HEK293T (cell line): ENCODE results near the gene WDR5B.

Experiments used
- ARNT ChIP-seq: fragments of 450-650 bp; IDR thresholded peaks from 2 replicates; pipeline ENCODE4 v1.6.1; 2017; ENCODE audit warnings: mild to moderate bottlenecking
- BHLHE40 ChIP-seq: fragments of 450-650 bp; IDR thresholded peaks from 2 replicates; pipeline ENCODE4 v1.6.1; 2016; ENCODE audit warnings: mild to moderate bottlenecking, moderate library complexity, borderline replicate concordance
- ELF4 ChIP-seq: fragments of 450-650 bp; IDR thresholded peaks from 2 replicates; pipeline ENCODE4 v1.6.1; 2017; ENCODE audit warnings: antibody characterized with exemption
- FOXA1 ChIP-seq: fragments of 450-650 bp; IDR thresholded peaks from 2 replicates; pipeline ENCODE4 v1.6.1; 2016; ENCODE audit warnings: mild to moderate bottlenecking
- FOXK2 ChIP-seq: fragments of 450-650 bp; IDR thresholded peaks from 2 replicates; pipeline ENCODE4 v1.6.1; 2016; ENCODE audit warnings: mild to moderate bottlenecking
- FOXM1 ChIP-seq: fragments of 450-650 bp; IDR thresholded peaks from 2 replicates; pipeline ENCODE4 v1.6.1; 2017; ENCODE audit warnings: mild to moderate bottlenecking, borderline replicate concordance
- HDGF ChIP-seq: fragments of 450-650 bp; IDR thresholded peaks from 2 replicates; pipeline ENCODE4 v1.6.1; 2017; ENCODE audit warnings: antibody characterized with exemption, borderline replicate concordance
- LEF1 ChIP-seq: fragments of 450-650 bp; IDR thresholded peaks from 2 replicates; pipeline ENCODE4 v1.6.1; 2017; ENCODE audit warnings: mild to moderate bottlenecking, borderline replicate concordance
- NFRKB ChIP-seq: fragments of 450-650 bp; IDR thresholded peaks from 2 replicates; pipeline ENCODE4 v1.6.1; 2016; ENCODE audit warnings: mild to moderate bottlenecking, moderate library complexity
- SP1 ChIP-seq: fragments of 450-650 bp; IDR thresholded peaks from 2 replicates; pipeline ENCODE4 v1.6.1; 2017
- SUZ12 ChIP-seq: fragments of 450-650 bp; IDR thresholded peaks from 2 replicates; pipeline ENCODE4 v1.6.1; 2016; ENCODE audit warnings: mild to moderate bottlenecking
- TARDBP ChIP-seq: fragments of 450-650 bp; IDR thresholded peaks from 2 replicates; pipeline ENCODE4 v1.6.1; 2016
- ZNF384 ChIP-seq: fragments of 450-650 bp; IDR thresholded peaks from 2 replicates; pipeline ENCODE4 v1.6.1; 2016
- TF ChIP-seq, protein P1 (sequence below): fragments of 450-650 bp; IDR thresholded peaks from 2 replicates; pipeline ENCODE4 v1.6.1; 2016

DNA sequence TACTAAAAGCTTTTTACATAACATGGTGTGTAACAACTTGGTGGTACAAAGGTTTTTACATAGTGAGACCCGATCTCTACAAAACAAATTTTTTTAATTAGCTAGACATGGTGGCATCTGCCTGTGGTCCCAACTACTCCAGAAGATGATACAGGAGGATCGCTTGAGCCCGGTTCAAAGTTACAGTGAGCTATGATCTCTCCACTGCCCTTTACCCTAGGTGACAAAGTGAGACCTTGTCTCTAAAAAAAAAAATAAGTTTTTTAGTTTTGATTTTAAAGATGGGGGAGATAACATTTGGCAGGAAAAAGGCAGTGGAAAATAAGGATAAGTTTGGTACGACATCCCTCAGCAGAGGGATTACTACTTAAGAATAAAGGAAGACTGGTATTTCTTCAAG, 26.0 kb downstream of the WDR5B start:
- no peak for TF ChIP-seq BHLHE40
- TF ChIP-seq FOXA1 = no peak
- TF ChIP-seq TARDBP = no peak
- TF ChIP-seq ELF4 = no peak
- TF ChIP-seq NFRKB = no peak
- no peak for TF ChIP-seq SUZ12
- no peak for TF ChIP-seq FOXK2
- TF ChIP-seq SP1 = no peak
- no peak for TF ChIP-seq FOXM1
- TF ChIP-seq, protein P1, sequence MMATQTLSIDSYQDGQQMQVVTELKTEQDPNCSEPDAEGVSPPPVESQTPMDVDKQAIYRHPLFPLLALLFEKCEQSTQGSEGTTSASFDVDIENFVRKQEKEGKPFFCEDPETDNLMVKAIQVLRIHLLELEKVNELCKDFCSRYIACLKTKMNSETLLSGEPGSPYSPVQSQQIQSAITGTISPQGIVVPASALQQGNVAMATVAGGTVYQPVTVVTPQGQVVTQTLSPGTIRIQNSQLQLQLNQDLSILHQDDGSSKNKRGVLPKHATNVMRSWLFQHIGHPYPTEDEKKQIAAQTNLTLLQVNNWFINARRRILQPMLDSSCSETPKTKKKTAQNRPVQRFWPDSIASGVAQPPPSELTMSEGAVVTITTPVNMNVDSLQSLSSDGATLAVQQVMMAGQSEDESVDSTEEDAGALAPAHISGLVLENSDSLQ = no peak
- TF ChIP-seq LEF1 = no peak
- TF ChIP-seq ARNT = no peak
- TF ChIP-seq ZNF384 = no peak
- no peak for TF ChIP-seq HDGF
